Neural cell (in vitro differentiated cells): ENCODE data around the gene SLC9A5.

ENCODE experiments used
- EZH2 ChIP-seq: fragments of 200-600, 300-800 bp; shearing (Covaris generic), sonication (generic); IDR thresholded peaks from 2 replicates; pipeline ENCODE4 v1.6.1; 2014; ENCODE audit warnings: antibody characterized with exemption, low read length, borderline replicate concordance, mild to moderate bottlenecking; ENCODE audit not compliant: insufficient read depth, poor library complexity, severe bottlenecking
- POLR2AphosphoS5 ChIP-seq: IDR thresholded peaks from 2 replicates; pipeline ENCODE4 v1.6.1; 2012

GRCh38 chr16:67252609-67253497 is 4.1 kb downstream of the SLC9A5 start:
- no peak for TF ChIP-seq EZH2
- TF ChIP-seq POLR2AphosphoS5 = no peak
